NT2/D1 (cell line): ENCODE measurements around the gene FAM83B.

Experiments used
- DNase-seq: peaks from one replicate; pipeline ENCODE4 v3.0.0-alpha.2; 2011; ENCODE audit warnings: low read depth, low spot score
- H3K27me3 ChIP-seq: 2 replicates; pipeline ENCODE4 v1.6.0; 2011; ENCODE audit warnings: mild to moderate bottlenecking; ENCODE audit not compliant: insufficient read length, insufficient read depth
- H3K36me3 ChIP-seq: 2 replicates; pipeline ENCODE4 v1.6.1; 2011; ENCODE audit warnings: mild to moderate bottlenecking, low read length, mixed read lengths; ENCODE audit not compliant: insufficient read depth, insufficient read length
- H3K4me1 ChIP-seq: 2 replicates; pipeline ENCODE4 v1.5.1; 2011; ENCODE audit not compliant: insufficient read depth, insufficient read length
- H3K4me3 ChIP-seq: 2 replicates; pipeline ENCODE4 v1.5.1; 2011; ENCODE audit warnings: low read depth; ENCODE audit not compliant: insufficient read length
- H3K9ac ChIP-seq: 2 replicates; pipeline ENCODE4 v1.6.0; 2011; ENCODE audit warnings: low read depth; ENCODE audit not compliant: insufficient read length
- H3K9me3 ChIP-seq: 2 replicates; pipeline ENCODE4 v1.5.1; 2011; ENCODE audit warnings: mild to moderate bottlenecking, low read length; ENCODE audit not compliant: insufficient read depth
- SUZ12 ChIP-seq: IDR thresholded peaks from 2 replicates; pipeline ENCODE4 v1.6.1; 2011; ENCODE audit not compliant: insufficient read length, insufficient read depth; ENCODE audit errors: extremely low read depth
- YY1 ChIP-seq: IDR thresholded peaks from 2 replicates; pipeline ENCODE4 v1.6.1; 2011; ENCODE audit not compliant: insufficient read length, insufficient read depth
- ZNF274 ChIP-seq: IDR thresholded peaks from 2 replicates; pipeline ENCODE4 v1.6.1; 2011; ENCODE audit warnings: mild to moderate bottlenecking, low read depth, low read length

FAM83B gene

DNA sequence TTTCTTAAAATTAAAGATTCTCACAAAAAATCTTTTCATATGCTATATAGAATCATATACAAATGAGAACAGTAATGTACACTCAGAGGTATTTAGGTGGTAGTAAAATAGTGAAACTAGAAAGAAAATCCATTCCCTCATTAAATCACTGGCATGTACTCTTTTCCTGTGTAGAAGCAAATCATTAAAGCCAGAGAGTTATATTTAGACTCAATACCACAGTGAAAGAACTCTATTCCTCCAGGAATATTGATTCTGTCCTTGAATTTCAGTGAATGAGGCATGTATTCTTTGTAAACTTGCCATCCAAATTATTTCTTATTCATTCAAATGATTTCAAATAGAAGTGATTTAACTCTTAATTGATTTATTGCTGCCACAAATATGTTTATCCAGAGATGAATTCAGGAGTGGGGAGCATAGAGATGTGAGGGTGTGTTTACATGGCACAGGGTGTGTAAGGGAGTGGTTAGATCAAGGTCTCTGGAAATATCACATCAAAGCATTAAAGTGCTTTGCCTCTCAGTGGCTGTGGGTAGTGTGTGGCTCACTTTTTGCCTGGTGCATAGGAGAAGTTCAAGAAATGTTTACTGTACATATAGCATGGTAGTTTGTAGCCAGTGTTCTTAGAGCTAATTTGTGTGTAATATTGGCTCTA, 141.2 kb downstream of the FAM83B start:
- no peak overlapping the region for H3K4me3 ChIP-seq
- no peak for DNase-seq
- no peaks in the 10 kb centered on the region; the same call in 1 of the 2 replicates for H3K9me3 ChIP-seq
- TF ChIP-seq SUZ12 (no peak), ZNF274 (no peak), YY1 (no peak)
- H3K27me3 ChIP-seq = no peaks in the 10 kb centered on the region
- H3K4me1 ChIP-seq = no peaks in the 10 kb centered on the region
- no peaks in the 10 kb centered on the region for H3K36me3 ChIP-seq
- H3K9ac ChIP-seq = no peak overlapping the region

- Histone ChIP-seq H3K4me3 (no peak overlapping the region), H3K36me3 (no peaks in the 10 kb centered on the region), H3K9ac (no peak overlapping the region), H3K27me3 (no peaks in the 10 kb centered on the region), H3K4me1 (no peaks in the 10 kb centered on the region), H3K9me3 (no peaks in the 10 kb centered on the region; the same call in 1 of the 2 replicates)
- no peak for DNase-seq
- TF ChIP-seq YY1 (no peak), ZNF274 (no peak), SUZ12 (no peak)
Observed at GRCh38 chr6:54988576-54988975, 142.0 kb downstream of the FAM83B start.

DNA sequence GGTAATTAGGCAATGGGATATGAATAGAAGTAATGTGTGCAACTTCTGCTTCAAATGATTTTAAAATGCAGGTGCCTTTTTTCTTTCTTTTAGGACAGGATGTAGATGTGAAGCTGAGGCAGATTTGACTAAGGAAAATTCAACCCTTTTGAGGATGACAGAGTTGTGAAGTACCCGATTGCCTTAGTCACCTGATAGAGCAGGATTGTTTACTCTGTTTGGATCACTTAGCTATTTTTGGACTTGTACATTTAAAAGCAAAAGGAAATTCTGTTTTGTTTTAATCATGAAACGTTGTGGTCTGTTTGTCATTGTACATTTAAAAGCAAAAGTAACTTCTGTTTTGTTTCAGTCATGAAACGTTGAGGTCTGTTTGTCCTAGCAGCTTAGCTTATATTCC, 143.4 kb downstream of the FAM83B start:
- Histone ChIP-seq H3K4me3 (no peak overlapping the region), H3K36me3 (no peaks in the 10 kb centered on the region), H3K27me3 (no peaks in the 10 kb centered on the region), H3K4me1 (no peaks in the 10 kb centered on the region), H3K9ac (no peak overlapping the region), H3K9me3 (no peaks in the 10 kb centered on the region; the same call in 1 of the 2 replicates)
- DNase-seq = no peak
- no peak for TF ChIP-seq YY1
- no peak for TF ChIP-seq SUZ12
- TF ChIP-seq ZNF274 = no peak
